Stimulated activated CD8-positive, alpha-beta memory T cell treated with anti-CD3 and anti-CD28 coated beads, Interleukin-12 subunit alpha, Interleukin-12 subunit beta, amount 100 ng/mL, for 4 hours (primary cell): ENCODE data around the gene SLC18A2.

Source experiments
- DNase-seq: peaks from one replicate; pipeline ENCODE4 v3.0.0-alpha.2; 2020; ENCODE audit warnings: low read depth

SLC18A2 gene

GRCh38 chr10:117318909-117319308 lies 78.0 kb downstream of the SLC18A2 start:
- no peak for DNase-seq

- DNase-seq: no peak
These were observed 79.2 kb downstream of the SLC18A2 start for GRCh38 chr10:117320050-117320665.

- no peak for DNase-seq
These were observed 81.3 kb downstream of the SLC18A2 start for GRCh38 chr10:117322260-117322659.

GRCh38 chr10:117324367-117324766 lies 83.5 kb downstream of the SLC18A2 start:
- DNase-seq: no peak

GRCh38 chr10:117327262-117327661 lies 86.3 kb downstream of the SLC18A2 start:
- DNase-seq: no peak
